Inflammatory macrophage (primary cell): ENCODE data around the gene KCNN3.
A peak's percentile ranks its signal among the peaks of the same experiment; 100 is the strongest.
"Not testable (repeated sequence)": the region's sequence is repeated elsewhere in the genome, so short reads cannot be mapped to it uniquely, and the experiment has no call there.

Source experiments
- DNase-seq, 2 donors: peaks; one replicate each; pipeline ENCODE4 v3.0.0-alpha.2; 2020 to 2022

KCNN3 gene

GRCh38 chr1:154697710-154698109 is 172.4 kb downstream of the KCNN3 start:
- DNase-seq, result no peak

- DNase-seq, result no peak
Observed at GRCh38 chr1:154696456-154696855, 173.6 kb downstream of the KCNN3 start.

GRCh38 chr1:154695985-154696384 is 174.1 kb downstream of the KCNN3 start:
- no peak for DNase-seq

DNA sequence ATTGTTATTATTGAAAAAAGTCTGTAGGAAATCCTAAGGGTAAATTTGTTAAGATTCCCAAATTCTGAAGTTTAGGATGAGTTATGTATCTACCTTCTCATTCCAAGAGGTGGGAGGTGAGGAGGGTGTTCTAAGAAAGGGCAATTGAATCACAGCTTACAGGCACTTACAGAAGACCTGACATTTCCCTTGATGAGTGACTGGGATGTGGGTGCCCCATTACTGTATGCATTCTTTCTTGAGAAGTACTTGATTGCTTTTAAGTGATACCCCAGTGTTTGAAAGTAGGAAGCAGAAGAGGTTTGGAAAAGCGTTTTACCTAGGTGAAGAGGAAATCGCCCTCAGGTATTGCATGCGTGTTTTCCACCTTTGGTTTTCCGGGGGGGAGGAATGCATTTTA is 175.1 kb downstream of the KCNN3 start:
- DNase-seq, result no peak

GRCh38 chr1:154689083-154689482 is 181.0 kb downstream of the KCNN3 start:
- no peak for DNase-seq

GRCh38 chr1:154686507-154686906 is 183.6 kb downstream of the KCNN3 start:
- no peak for DNase-seq

GRCh38 chr1:154683820-154684219 is 186.3 kb downstream of the KCNN3 start:
- DNase-seq, result no peak

GRCh38 chr1:154682254-154682653 is 187.8 kb downstream of the KCNN3 start:
- DNase-seq, result no peak

DNA sequence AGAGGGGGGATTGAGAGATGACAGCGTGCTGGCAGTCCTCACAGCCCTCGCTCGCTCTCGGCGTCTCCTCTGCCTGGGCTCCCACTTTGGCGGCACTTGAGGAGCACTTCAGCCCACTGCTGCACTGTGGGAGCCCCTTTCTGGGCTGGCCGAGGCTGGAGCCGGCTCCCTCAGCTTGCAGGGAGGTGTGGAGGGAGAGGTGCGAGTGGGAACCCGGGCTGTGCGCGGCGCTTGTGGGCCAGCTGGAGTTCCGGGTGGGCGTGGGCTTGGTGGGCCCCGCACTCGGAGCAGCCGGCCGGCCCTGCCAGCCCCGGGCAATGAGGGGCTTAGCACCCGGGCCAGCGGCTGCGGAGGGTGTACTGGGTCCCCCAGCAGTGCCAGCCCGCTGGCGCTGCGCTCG is 192.2 kb downstream of the KCNN3 start:
- DNase-seq, result not testable (repeated sequence)

DNA sequence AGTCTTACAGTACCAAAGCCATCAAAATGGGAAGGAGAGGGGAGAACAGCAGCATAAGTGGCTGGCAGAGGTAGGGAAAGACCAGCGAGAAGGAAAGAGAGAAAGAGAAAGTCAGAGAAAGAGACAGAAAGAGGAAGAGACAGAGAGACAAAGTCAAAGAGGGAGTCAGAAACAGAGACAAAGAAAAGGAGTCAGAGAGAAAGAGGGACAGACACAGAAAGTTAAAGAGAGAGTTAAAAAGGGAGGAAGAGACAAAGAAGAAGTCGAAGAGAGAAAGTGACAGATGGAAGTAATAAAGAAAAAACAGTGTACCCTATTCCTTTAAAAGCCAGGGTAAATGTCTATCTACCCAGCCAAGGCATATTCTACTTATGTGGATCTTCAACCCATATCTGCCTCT is 193.2 kb downstream of the KCNN3 start:
- not testable (repeated sequence) for DNase-seq

GRCh38 chr1:154674456-154674855 is 195.6 kb downstream of the KCNN3 start:
- not testable (repeated sequence) for DNase-seq

DNA sequence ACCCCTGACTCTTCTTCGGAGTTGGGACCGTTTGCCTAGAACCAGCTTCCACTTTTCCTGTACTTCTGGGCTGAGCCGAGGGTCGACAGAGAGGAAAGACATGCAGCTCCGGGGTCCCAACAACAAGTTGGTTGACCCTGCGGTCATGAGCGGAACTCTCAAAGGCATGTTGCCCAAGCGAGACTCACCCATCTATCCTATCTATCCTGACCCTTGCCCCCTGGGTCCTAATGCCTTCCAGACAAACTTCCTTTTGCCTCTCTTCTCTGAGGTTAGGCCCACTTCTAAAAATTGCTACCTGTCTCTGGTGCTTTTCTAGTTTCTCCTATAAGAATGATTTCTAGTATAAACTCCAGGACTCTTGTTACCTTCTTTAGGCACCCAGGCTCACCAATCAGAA is 197.8 kb downstream of the KCNN3 start:
- DNase-seq, result not testable (repeated sequence)

GRCh38 chr1:154671412-154671811 is 198.7 kb downstream of the KCNN3 start:
- DNase-seq, result not testable (repeated sequence)

DNA sequence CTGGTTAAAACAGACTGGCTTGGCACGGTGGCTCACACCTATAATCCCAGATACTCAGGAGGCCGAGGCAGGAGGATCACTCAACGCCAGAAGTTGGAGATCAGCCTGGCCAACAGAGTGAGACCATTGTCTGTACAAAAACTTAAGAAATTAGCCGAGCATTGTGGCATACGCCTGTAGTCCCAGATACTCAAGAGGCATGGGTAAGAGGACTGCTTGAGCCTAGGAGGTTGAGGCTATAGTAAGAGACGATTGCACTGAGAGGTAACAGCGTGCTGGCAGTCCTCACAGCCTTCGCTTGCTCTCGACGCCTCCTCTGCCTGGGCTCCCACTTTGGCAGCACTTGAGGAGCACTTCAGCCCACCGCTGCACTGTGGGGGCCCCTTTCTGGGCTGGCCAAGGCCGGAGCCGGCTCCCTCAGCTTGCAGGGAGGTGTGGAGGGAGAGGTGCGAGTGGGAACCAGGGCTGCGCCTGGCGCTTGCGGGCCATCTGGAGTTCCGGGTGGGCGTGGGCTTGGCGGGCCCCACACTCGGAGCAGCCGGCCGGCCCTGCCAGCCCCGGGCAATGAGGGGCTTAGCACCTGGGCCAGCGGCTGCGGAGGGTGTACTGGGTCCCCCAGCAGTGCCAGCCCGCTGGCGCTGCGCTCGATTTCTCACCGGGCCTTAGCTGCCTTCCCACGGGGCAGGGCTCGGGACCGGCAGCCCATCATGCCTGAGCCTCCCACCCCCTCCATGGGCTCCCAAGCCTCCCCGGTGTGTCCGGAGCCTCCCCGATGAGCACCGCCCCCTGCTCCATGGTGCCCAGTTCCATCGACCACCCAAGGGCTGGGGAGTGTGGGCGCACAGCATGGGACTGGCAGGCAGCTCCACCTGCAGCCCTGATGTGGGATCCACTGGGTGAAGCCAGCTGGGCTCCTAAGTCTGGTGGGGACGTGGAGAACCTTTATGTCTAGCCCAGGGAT is 199.5 kb downstream of the KCNN3 start:
- DNase-seq, result not testable (repeated sequence)

DNA sequence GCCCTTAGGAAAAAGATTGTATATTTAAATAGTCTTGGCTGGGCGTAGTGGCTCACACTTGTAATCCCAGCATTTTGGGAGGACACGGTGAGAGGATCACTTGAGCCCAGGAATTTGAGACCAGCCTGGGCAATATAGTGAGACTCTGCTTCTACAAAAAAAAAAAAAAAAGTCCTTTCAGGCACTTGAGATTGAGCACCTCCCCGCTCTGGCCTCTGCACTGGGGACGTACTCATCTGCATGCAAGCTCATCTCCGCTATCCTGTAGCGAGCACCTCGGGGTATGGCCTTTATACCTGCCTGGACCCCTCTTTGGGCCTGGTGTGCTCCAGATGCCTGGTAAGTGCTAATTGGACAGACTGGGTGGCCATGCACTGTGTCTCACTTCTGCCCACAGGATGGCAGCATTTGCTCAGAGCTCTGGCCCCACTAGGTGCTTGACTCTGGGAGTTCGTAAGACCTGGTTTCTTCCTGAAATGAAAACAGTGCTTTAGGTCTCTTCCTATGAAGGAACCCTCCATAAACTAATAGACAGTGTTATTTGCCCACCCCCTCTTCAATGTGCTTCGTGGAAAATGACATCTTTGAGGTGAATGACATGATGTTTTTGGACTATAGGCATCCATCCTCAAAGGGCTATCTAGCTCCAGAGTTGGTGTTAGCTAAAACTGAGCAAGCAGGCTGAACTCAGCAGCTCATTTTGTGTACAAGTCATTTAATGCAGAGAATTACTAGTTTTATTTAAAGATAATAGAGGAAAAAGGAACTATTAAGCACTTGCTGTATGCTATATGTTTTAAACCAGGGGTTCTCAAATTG is 200.4 kb downstream of the KCNN3 start:
- peak; percentile 80 to 81 for DNase-seq

GRCh38 chr1:154666051-154666790 is 203.9 kb downstream of the KCNN3 start:
- DNase-seq, result no peak

GRCh38 chr1:154664331-154665002 is 205.6 kb downstream of the KCNN3 start:
- DNase-seq, result no peak

- no peak for DNase-seq
Observed at GRCh38 chr1:154663471-154664060, 206.5 kb downstream of the KCNN3 start.

- DNase-seq, result no peak
Observed at GRCh38 chr1:154661110-154661509, 209.0 kb downstream of the KCNN3 start.

DNA sequence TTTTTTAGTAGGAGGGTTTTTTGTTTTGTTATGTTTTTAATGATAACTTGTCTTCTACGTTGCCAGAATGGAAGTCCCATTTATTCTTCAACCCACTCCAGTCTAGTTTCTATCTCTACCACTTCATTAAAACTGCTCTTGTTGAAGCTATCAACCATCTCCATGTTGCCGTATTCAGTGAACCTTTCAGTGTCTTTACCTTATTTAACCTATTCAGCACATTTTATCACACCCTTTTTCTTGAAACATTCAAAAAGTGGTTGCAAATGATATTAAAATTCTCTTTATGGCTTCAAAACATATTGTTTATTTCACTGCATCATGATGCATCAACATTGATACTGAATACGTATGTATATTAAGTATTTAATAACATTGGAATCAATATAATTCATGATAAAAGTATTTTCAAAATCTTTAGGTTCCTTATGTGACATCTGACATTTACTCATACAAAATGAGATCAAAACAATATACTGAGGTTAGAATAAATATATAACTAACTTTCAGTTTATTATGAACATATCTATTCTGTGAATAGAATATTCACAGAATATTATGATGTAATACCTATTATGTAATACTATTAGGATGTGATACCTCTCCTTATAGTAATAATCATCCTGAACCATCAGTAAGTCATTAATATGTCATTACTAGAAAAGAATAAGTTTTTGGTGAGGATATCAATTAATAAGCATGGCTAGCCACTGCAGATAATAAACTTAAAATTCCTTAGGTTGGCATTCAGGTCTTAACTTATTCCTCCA is 210.1 kb downstream of the KCNN3 start:
- no peak for DNase-seq

- peak; percentile 70 to 74 for DNase-seq
Observed at GRCh38 chr1:154657556-154657955, 212.5 kb downstream of the KCNN3 start.
